Measurements from ENCODE around the gene ELL. TPM values are rescaled to one million over a fixed set of nuclear protein-coding genes. Genes with fewer than 3 reads are reported as not detected.

ELL gene
- total RNA-seq, 1 donor from 2014 or later: 11.0 TPM

- H3K27me3 Mint-ChIP-seq (ENCODE audit: unreplicated experiment): peaks cover 1% of the 10 kb centered on the region
- DNase-seq (ENCODE audit: low spot score): no peak
- no peaks in the 10 kb centered on the region for H3K9me3 Mint-ChIP-seq (ENCODE audit: unreplicated experiment)
- H3K4me3 Mint-ChIP-seq (ENCODE audit: unreplicated experiment): no peak overlapping the region
- no peaks in the 10 kb centered on the region for H3K36me3 Mint-ChIP-seq (ENCODE audit: low read depth, unreplicated experiment)
- peak overlapping the region; percentile 57 for H3K27ac Mint-ChIP-seq (ENCODE audit: unreplicated experiment)
- no peak for TF ChIP-seq CTCF (IDR thresholded peaks at IDR 0.05; ENCODE audit: unreplicated experiment)
- H3K4me1 Mint-ChIP-seq (ENCODE audit: unreplicated experiment): peaks cover 2% of the 10 kb centered on the region
These were observed 35.1 kb downstream of the ELL start for GRCh38 chr19:18486746-18487145.

DNA sequence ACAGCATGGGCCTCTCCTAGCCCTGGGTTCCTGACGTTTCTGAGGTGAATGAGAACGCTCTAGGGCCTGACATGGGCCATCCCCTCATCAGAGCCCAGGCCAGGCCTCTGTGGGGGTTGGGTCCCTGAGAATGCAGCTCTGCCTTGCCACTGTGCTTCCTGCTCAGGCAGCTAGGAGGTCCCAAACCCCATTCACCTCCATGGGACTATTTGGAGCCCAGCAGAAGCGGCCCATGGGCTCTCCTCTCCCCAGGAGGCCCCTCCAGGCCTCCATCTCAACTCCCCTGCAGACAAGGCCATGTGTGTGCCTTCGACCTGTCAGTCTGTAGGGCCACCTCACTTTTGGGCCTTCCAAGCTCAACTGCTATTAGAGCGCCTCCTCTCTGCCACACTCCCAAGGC lies 36.9 kb downstream of the ELL start:
- no peak for TF ChIP-seq CTCF (IDR thresholded peaks at IDR 0.05; ENCODE audit: unreplicated experiment)
- Mint-ChIP-seq H3K27me3 (ENCODE audit: unreplicated experiment) (peaks cover 4% of the 10 kb centered on the region), H3K4me1 (ENCODE audit: unreplicated experiment) (peaks cover 13% of the 10 kb centered on the region), H3K4me3 (ENCODE audit: unreplicated experiment) (no peak overlapping the region), H3K36me3 (ENCODE audit: low read depth, unreplicated experiment) (no peaks in the 10 kb centered on the region), H3K27ac (ENCODE audit: unreplicated experiment) (no peak overlapping the region), H3K9me3 (ENCODE audit: unreplicated experiment) (no peaks in the 10 kb centered on the region)
- DNase-seq (ENCODE audit: low spot score): no peak

DNA sequence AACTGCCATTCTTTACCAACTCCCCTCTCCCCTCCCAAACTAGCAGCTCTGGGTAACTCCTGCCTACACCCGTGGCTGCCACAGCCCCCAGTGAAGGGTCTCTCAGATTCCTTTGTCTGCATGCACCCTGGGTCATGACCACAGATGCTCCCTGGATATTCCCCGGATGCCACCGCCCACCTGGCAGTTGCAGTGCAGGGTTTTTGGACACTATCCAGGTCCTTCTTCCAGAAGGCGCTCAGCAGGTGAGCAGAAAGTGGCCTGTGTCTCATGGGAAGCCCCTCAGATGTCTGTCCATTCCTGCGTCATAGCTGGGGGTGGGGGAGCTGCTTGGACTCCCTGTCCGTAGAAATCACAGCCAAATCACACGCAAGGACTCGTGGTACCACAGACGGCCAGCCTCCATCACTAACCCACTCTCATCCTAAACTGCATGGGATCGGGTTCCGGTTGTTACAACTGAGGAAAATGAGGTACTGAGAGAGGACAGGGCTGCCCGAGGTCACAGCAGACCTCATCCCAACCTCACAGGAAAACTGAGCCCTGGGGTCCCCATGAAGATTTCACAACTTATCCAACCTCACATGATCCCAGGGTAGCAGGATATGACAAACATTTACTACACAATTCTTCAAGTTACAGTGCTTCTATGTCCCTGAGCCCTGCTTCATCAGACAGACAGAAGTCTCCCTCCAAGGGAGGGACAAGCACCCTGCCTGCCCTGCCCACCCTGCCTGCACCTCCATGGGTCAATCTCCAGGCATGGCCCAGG lies 38.6 kb downstream of the ELL start:
- H3K9me3 Mint-ChIP-seq (ENCODE audit: unreplicated experiment): no peaks in the 10 kb centered on the region
- no peak for DNase-seq (ENCODE audit: low spot score)
- no peak overlapping the region for H3K27ac Mint-ChIP-seq (ENCODE audit: unreplicated experiment)
- peaks cover 10% of the 10 kb centered on the region for H3K27me3 Mint-ChIP-seq (ENCODE audit: unreplicated experiment)
- H3K36me3 Mint-ChIP-seq (ENCODE audit: low read depth, unreplicated experiment): no peaks in the 10 kb centered on the region
- H3K4me3 Mint-ChIP-seq (ENCODE audit: unreplicated experiment): no peak overlapping the region
- TF ChIP-seq CTCF (IDR thresholded peaks at IDR 0.05; ENCODE audit: unreplicated experiment): no peak
- H3K4me1 Mint-ChIP-seq (ENCODE audit: unreplicated experiment): peaks cover 26% of the 10 kb centered on the region

GRCh38 chr19:18481505-18482222 lies 40.2 kb downstream of the ELL start:
- Mint-ChIP-seq H3K4me3 (ENCODE audit: unreplicated experiment) (peak overlapping the region; percentile 42), H3K27ac (ENCODE audit: unreplicated experiment) (no peak overlapping the region), H3K4me1 (ENCODE audit: unreplicated experiment) (peaks cover 37% of the 10 kb centered on the region), H3K27me3 (ENCODE audit: unreplicated experiment) (peaks cover 15% of the 10 kb centered on the region), H3K9me3 (ENCODE audit: unreplicated experiment) (no peaks in the 10 kb centered on the region), H3K36me3 (ENCODE audit: low read depth, unreplicated experiment) (peaks cover 10% of the 10 kb centered on the region)
- DNase-seq (ENCODE audit: low spot score): no peak
- no peak for TF ChIP-seq CTCF (IDR thresholded peaks at IDR 0.05; ENCODE audit: unreplicated experiment)
